Epithelial cell of esophagus (primary cell): ENCODE results near the gene TMEM44.
"Not testable (repeated sequence)": the region's sequence is repeated elsewhere in the genome, so short reads cannot be mapped to it uniquely, and the experiment has no call there.

Experiments used
- DNase-seq: peaks from one replicate; pipeline ENCODE4 v3.0.0; 2010; ENCODE audit warnings: low read depth
- H3K4me3 ChIP-seq: 2 replicates; pipeline ENCODE4 v1.5.1; 2011; ENCODE audit warnings: mild to moderate bottlenecking, low read length, control low read depth
- TF ChIP-seq, protein P1 (sequence below): IDR thresholded peaks from 2 replicates; pipeline ENCODE4 v1.5.1; 2011; ENCODE audit warnings: low read depth, mild to moderate bottlenecking, low read length, control low read depth, inconsistent platforms; ENCODE audit not compliant: insufficient read depth; ENCODE audit errors: missing control alignments

Gene TMEM44

DNA sequence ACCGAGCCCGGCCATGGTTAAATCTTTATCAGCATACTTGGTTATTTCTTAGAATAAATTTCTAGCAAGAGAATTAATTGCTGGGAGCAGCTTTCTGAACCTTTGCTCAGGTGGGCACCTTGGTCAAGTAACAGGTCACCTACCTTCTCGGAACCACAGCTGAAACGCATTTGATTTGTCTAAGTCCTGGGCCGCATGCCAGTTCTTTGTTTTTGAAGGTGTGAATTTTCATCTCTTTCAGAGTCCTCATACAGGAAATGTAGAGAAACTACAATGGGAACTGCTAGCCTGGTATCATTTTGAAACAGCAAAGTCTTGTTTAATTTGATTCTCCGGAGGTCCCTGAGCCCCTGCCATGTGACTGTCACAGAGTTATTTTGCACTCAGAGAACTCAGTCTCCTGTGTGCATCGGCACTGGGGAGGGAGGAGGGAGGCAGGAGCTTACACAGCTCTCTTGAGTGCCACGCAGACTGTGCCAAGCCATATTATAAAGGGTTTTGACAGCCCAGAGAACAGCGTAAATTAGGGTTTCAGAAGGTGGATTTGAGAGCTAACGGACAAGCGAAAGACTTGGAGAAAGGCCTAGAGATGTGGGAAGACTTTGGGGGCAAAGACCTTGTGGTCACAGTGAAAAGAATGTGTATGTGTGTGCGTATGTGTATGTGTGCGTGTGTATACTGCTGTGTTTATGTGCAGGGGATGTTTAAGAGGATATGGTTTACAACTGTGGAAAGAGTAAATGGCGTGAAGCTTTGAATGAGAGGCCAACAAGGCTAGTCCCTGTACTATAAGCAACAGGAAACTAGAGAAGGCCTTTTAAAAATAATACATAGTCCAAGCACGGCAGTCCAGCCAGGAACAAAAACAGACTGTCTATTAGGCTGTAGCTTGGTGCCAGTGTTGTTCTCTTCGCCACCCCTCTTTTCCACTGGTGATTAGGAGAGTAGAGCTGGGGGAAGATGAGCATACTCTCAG, 84.6 kb downstream of the TMEM44 start:
- no peak overlapping the region for H3K4me3 ChIP-seq
- no peak for DNase-seq
- TF ChIP-seq, protein P1, sequence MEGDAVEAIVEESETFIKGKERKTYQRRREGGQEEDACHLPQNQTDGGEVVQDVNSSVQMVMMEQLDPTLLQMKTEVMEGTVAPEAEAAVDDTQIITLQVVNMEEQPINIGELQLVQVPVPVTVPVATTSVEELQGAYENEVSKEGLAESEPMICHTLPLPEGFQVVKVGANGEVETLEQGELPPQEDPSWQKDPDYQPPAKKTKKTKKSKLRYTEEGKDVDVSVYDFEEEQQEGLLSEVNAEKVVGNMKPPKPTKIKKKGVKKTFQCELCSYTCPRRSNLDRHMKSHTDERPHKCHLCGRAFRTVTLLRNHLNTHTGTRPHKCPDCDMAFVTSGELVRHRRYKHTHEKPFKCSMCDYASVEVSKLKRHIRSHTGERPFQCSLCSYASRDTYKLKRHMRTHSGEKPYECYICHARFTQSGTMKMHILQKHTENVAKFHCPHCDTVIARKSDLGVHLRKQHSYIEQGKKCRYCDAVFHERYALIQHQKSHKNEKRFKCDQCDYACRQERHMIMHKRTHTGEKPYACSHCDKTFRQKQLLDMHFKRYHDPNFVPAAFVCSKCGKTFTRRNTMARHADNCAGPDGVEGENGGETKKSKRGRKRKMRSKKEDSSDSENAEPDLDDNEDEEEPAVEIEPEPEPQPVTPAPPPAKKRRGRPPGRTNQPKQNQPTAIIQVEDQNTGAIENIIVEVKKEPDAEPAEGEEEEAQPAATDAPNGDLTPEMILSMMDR, result no peak

DNA sequence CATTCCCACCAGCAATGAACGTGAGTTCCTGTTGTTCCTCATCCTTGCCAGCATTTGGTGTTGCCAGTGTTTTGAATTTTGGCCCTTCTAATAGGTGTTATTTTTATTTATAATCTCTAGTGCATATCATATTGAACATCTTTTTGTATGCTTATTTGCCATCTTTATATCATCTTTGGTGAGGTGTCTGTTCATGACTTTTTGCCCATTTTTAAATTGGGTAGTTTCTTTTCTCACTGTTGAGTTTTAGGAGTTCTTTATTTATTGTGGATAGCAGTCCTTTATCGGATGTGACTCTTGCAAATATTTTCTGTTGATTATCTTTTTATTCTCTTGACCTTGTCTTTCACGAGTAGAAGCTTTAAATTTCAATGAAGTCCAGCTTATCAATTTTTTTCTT, 86.2 kb downstream of the TMEM44 start:
- H3K4me3 ChIP-seq, result no peak overlapping the region
- no peak for DNase-seq
- TF ChIP-seq, protein P1, result no peak

DNA sequence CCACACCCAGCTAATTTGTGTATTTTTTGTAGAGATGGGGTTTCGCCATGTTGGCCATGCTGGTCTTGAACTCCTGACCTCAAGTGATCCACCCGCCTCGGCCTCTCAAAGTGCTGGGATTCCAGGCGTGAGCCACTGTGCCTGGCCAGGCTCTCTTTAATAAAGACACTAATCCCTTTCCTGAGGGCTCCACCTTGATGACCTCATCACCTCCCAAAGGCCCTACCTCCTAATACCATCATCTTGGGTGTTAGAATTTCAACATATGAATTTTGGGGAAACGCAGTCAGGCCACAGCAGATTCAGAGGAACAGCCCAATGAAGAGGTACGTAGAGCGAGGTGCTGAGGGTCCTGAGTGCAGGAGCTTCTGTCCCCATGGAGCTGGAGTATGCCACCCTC, 87.7 kb downstream of the TMEM44 start:
- not testable (repeated sequence) for DNase-seq

DNA sequence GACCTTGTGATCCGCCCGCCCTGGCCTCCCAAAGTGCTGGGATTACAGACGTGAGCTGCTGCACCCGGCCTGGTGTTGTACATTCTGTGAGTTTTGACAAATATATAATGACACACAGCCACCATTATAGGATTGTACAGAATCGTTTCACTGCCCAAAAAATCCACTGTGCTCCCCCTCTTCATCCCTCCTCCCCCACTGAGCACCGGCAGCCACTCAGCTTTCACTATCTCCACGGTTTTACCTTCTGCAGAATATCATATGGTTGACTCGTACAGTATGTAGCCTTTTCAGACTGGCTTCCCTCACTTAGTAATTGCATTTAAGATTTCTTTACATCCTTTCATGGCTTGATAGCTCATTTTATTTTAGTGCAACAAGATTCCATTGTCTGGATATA, 89.7 kb downstream of the TMEM44 start:
- TF ChIP-seq, protein P1, result no peak
- H3K4me3 ChIP-seq, result no peak overlapping the region

More for the DNA sequence above, 87.7 kb downstream of the TMEM44 start:
- not testable (repeated sequence) for H3K4me3 ChIP-seq

DNA sequence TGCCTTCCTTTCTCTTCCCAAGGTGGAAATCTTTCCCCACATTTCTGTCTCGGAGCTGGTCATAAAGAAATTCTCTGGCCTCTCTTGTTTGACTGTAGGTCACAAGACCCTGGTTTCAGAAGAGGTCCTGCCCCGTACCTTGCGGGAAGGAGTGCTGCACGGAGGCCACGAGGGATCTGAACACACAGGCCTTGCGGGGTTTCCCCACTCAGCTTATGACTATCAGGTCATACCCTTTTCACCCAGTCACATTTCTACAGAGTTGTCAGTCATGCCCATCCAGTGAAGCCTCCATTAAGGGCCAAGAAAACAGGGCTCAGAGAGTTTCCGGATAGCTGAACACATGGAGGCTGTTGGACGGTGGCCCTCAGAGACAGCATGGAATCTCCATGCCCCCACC, 91.7 kb downstream of the TMEM44 start:
- H3K4me3 ChIP-seq, result no peak overlapping the region
- no peak for DNase-seq
- TF ChIP-seq, protein P1, result no peak

More for the DNA sequence above, 89.7 kb downstream of the TMEM44 start:
- DNase-seq, result no peak

DNA sequence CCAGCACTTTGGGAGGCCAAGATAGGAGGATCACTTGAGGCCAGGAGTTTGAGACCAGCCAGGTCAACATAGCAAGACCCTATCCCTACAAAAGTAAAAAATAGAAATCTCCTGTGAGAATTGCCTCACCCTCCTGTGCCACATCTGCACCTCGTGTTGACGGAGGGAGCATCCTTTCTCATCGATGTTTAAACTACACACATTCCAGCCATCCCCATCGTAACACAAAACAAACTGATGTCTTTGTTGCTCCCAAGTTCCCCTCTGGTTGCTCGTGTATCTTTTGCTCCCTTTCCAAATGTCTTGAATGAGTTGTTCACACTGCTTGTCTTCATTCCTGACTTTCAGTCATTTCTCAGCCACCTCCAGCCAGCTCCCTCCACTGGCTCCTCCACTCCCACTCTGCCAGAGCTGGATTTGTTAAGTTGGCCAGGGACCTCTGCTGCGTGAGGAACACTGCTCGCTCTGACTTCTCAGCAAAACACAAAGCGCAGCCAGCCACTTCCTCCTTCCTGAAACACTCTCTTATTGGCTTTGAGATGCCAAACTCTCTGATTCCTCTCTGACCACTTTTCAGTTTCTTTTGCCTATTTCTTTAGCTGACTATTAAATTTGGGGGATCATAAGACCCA, 92.8 kb downstream of the TMEM44 start:
- DNase-seq, result no peak
- no peak overlapping the region for H3K4me3 ChIP-seq
- TF ChIP-seq, protein P1, result no peak

DNA sequence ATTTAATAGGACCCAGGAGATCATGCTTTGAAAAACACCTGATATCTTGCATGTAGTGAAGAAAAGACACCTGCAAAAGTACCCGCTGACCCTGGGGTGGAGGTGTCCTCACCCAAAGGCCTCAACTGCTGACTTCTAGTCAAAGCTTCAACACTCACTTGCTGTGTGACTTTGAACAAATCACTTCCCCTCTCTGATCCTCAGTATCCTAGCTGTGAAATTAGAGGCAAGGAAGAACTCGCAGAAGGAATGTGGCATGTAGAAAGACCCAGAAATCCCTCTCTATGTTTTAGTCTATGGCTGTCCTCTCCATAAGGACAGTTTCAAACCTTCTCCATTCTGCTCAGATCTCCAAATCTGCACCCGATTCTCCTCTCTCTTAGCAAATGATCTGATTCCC, 93.7 kb downstream of the TMEM44 start:
- H3K4me3 ChIP-seq, result no peak overlapping the region
- no peak for DNase-seq
- TF ChIP-seq, protein P1, result no peak
